ENCODE results near the gene PLXNB3. TPM values are rescaled to one million over a fixed set of nuclear protein-coding genes. Genes with fewer than 3 reads are reported as not detected.
"Not testable (repeated sequence)": the region's sequence is repeated elsewhere in the genome, so short reads cannot be mapped to it uniquely, and the experiment has no call there.

Gene PLXNB3
- polyA plus RNA-seq, 2 donors = 5.1 to 12.4 TPM

- peaks cover 0 to 5% of the 10 kb centered on the region in 2 donors for H3K27me3 ChIP-seq (ENCODE audit: control insufficient read depth in 1 of 2, insufficient read depth in 2 of 2, low read length in 2 of 2)
- H3K9me3 ChIP-seq (ENCODE audit: control insufficient read depth in 2 of 2, insufficient read depth in 1 of 2, low read depth in 1 of 2, low read length in 1 of 2) = no peaks in the 10 kb centered on the region
- no peak overlapping the region for H3K4me3 ChIP-seq (ENCODE audit: low read depth in 1 of 2, low read length in 2 of 2)
- no peaks in the 10 kb centered on the region for H3K36me3 ChIP-seq (ENCODE audit: control insufficient read depth in 2 of 2, insufficient read depth in 2 of 2, low read length in 1 of 2)
- WGBS, 2 donors = 62 to 79% methylated on average over 27 to 28 of the region's 28 CpGs
- peaks cover 0 to 9% of the 10 kb centered on the region in 2 donors for H3K4me1 ChIP-seq (ENCODE audit: control insufficient read depth in 2 of 2, insufficient read depth in 2 of 2, low read length in 1 of 2)
- H3K27ac ChIP-seq (ENCODE audit: low read depth in 2 of 2, low read length in 1 of 2) = no peak overlapping the region
Measured at GRCh38 chrX:153806999-153807575, 43.0 kb downstream of the PLXNB3 start.

GRCh38 chrX:153807976-153808375 is 43.9 kb downstream of the PLXNB3 start:
- peaks cover 0 to 3% of the 10 kb centered on the region in 2 donors for H3K9me3 ChIP-seq (ENCODE audit: control insufficient read depth in 2 of 2, insufficient read depth in 1 of 2, low read depth in 1 of 2, low read length in 1 of 2)
- H3K36me3 ChIP-seq (ENCODE audit: control insufficient read depth in 2 of 2, insufficient read depth in 2 of 2, low read length in 1 of 2) = no peaks in the 10 kb centered on the region
- H3K4me3 ChIP-seq (ENCODE audit: low read depth in 1 of 2, low read length in 2 of 2) = no peak overlapping the region
- H3K4me1 ChIP-seq (ENCODE audit: control insufficient read depth in 2 of 2, insufficient read depth in 2 of 2, low read length in 1 of 2) = peaks cover 0 to 9% of the 10 kb centered on the region in 2 donors
- 93 to 94% methylated on average over 17 to 19 of the region's 19 CpGs for WGBS, 2 donors
- peaks cover 0 to 5% of the 10 kb centered on the region in 2 donors for H3K27me3 ChIP-seq (ENCODE audit: control insufficient read depth in 1 of 2, insufficient read depth in 2 of 2, low read length in 2 of 2)
- no peak overlapping the region for H3K27ac ChIP-seq (ENCODE audit: low read depth in 2 of 2, low read length in 1 of 2)

- peaks cover 0 to 3% of the 10 kb centered on the region in 2 donors for H3K9me3 ChIP-seq (ENCODE audit: control insufficient read depth in 2 of 2, insufficient read depth in 1 of 2, low read depth in 1 of 2, low read length in 1 of 2)
- WGBS, 2 donors = 53 to 58% methylated on average over 14 of the region's 14 CpGs
- H3K36me3 ChIP-seq (ENCODE audit: control insufficient read depth in 2 of 2, insufficient read depth in 2 of 2, low read length in 1 of 2) = no peaks in the 10 kb centered on the region
- H3K27me3 ChIP-seq (ENCODE audit: control insufficient read depth in 1 of 2, insufficient read depth in 2 of 2, low read length in 2 of 2) = peaks cover 0 to 5% of the 10 kb centered on the region in 2 donors
- H3K4me1 ChIP-seq (ENCODE audit: control insufficient read depth in 2 of 2, insufficient read depth in 2 of 2, low read length in 1 of 2) = peaks cover 0 to 2% of the 10 kb centered on the region in 2 donors
- no peak overlapping the region for H3K4me3 ChIP-seq (ENCODE audit: low read depth in 1 of 2, low read length in 2 of 2)
- H3K27ac ChIP-seq (ENCODE audit: low read depth in 2 of 2, low read length in 1 of 2) = no peak overlapping the region
Measured at GRCh38 chrX:153812220-153812619, 48.2 kb downstream of the PLXNB3 start.

GRCh38 chrX:153813161-153813560 is 49.1 kb downstream of the PLXNB3 start:
- Histone ChIP-seq H3K27me3 (ENCODE audit: control insufficient read depth in 1 of 2, insufficient read depth in 2 of 2, low read length in 2 of 2) (peaks cover 0 to 5% of the 10 kb centered on the region in 2 donors), H3K9me3 (ENCODE audit: control insufficient read depth in 2 of 2, insufficient read depth in 1 of 2, low read depth in 1 of 2, low read length in 1 of 2) (peaks cover 0 to 5% of the 10 kb centered on the region in 2 donors), H3K27ac (ENCODE audit: low read depth in 2 of 2, low read length in 1 of 2) (no peak overlapping the region), H3K36me3 (ENCODE audit: control insufficient read depth in 2 of 2, insufficient read depth in 2 of 2, low read length in 1 of 2) (no peaks in the 10 kb centered on the region), H3K4me3 (ENCODE audit: low read depth in 1 of 2, low read length in 2 of 2) (no peak overlapping the region), H3K4me1 (ENCODE audit: control insufficient read depth in 2 of 2, insufficient read depth in 2 of 2, low read length in 1 of 2) (no peaks in the 10 kb centered on the region)
- 86 to 96% methylated on average over 5 of the region's 5 CpGs for WGBS, 2 donors

- Histone ChIP-seq H3K36me3 (ENCODE audit: control insufficient read depth in 2 of 2, insufficient read depth in 2 of 2, low read length in 1 of 2) (no peaks in the 10 kb centered on the region), H3K4me3 (ENCODE audit: low read depth in 1 of 2, low read length in 2 of 2) (no peak overlapping the region), H3K27ac (ENCODE audit: low read depth in 2 of 2, low read length in 1 of 2) (no peak overlapping the region), H3K27me3 (ENCODE audit: control insufficient read depth in 1 of 2, insufficient read depth in 2 of 2, low read length in 2 of 2) (peaks cover 0 to 5% of the 10 kb centered on the region in 2 donors), H3K4me1 (ENCODE audit: control insufficient read depth in 2 of 2, insufficient read depth in 2 of 2, low read length in 1 of 2) (peaks cover 2 to 3% of the 10 kb centered on the region in 2 donors), H3K9me3 (ENCODE audit: control insufficient read depth in 2 of 2, insufficient read depth in 1 of 2, low read depth in 1 of 2, low read length in 1 of 2) (peaks cover 0 to 5% of the 10 kb centered on the region in 2 donors)
- 75 to 76% methylated on average over 19 of the region's 19 CpGs for WGBS, 2 donors
Measured at GRCh38 chrX:153814591-153815315, 50.7 kb downstream of the PLXNB3 start.

- Histone ChIP-seq H3K4me3 (ENCODE audit: low read depth in 1 of 2, low read length in 2 of 2) (no peak overlapping the region), H3K4me1 (ENCODE audit: control insufficient read depth in 2 of 2, insufficient read depth in 2 of 2, low read length in 1 of 2) (peaks cover 2 to 3% of the 10 kb centered on the region in 2 donors), H3K36me3 (ENCODE audit: control insufficient read depth in 2 of 2, insufficient read depth in 2 of 2, low read length in 1 of 2) (no peaks in the 10 kb centered on the region), H3K9me3 (ENCODE audit: control insufficient read depth in 2 of 2, insufficient read depth in 1 of 2, low read depth in 1 of 2, low read length in 1 of 2) (peaks cover 0 to 5% of the 10 kb centered on the region in 2 donors), H3K27me3 (ENCODE audit: control insufficient read depth in 1 of 2, insufficient read depth in 2 of 2, low read length in 2 of 2) (peaks cover 0 to 4% of the 10 kb centered on the region in 2 donors), H3K27ac (ENCODE audit: low read depth in 2 of 2, low read length in 1 of 2) (no peak overlapping the region)
- 76 to 81% methylated on average over 25 of the region's 25 CpGs for WGBS, 2 donors
Measured at GRCh38 chrX:153816831-153817690, 53.0 kb downstream of the PLXNB3 start.

GRCh38 chrX:153818064-153818463 is 54.0 kb downstream of the PLXNB3 start:
- not testable (repeated sequence) for H3K27me3 ChIP-seq (ENCODE audit: control insufficient read depth in 1 of 2, insufficient read depth in 2 of 2, low read length in 2 of 2); H3K4me3 ChIP-seq (ENCODE audit: low read depth in 1 of 2, low read length in 2 of 2); H3K27ac ChIP-seq (ENCODE audit: low read depth in 2 of 2, low read length in 1 of 2); H3K36me3 ChIP-seq (ENCODE audit: control insufficient read depth in 2 of 2, insufficient read depth in 2 of 2, low read length in 1 of 2); H3K4me1 ChIP-seq (ENCODE audit: control insufficient read depth in 2 of 2, insufficient read depth in 2 of 2, low read length in 1 of 2); H3K9me3 ChIP-seq (ENCODE audit: control insufficient read depth in 2 of 2, insufficient read depth in 1 of 2, low read depth in 1 of 2, low read length in 1 of 2)
- 93% methylated on average over 9 of the region's 9 CpGs for WGBS, 2 donors

GRCh38 chrX:153818571-153819383 is 54.7 kb downstream of the PLXNB3 start:
- H3K36me3 ChIP-seq (ENCODE audit: control insufficient read depth in 2 of 2, insufficient read depth in 2 of 2, low read length in 1 of 2) = no peaks in the 10 kb centered on the region
- H3K27ac ChIP-seq (ENCODE audit: low read depth in 2 of 2, low read length in 1 of 2) = no peak overlapping the region
- H3K27me3 ChIP-seq (ENCODE audit: control insufficient read depth in 1 of 2, insufficient read depth in 2 of 2, low read length in 2 of 2) = peaks cover 0 to 3% of the 10 kb centered on the region in 2 donors
- 6 to 22% methylated on average over 56 to 67 of the region's 67 CpGs for WGBS, 2 donors
- H3K4me3 ChIP-seq (ENCODE audit: low read depth in 1 of 2, low read length in 2 of 2) = peak overlapping the region; percentile 28 to 29
- peaks cover 0 to 3% of the 10 kb centered on the region in 2 donors for H3K9me3 ChIP-seq (ENCODE audit: control insufficient read depth in 2 of 2, insufficient read depth in 1 of 2, low read depth in 1 of 2, low read length in 1 of 2)
- H3K4me1 ChIP-seq (ENCODE audit: control insufficient read depth in 2 of 2, insufficient read depth in 2 of 2, low read length in 1 of 2) = peaks cover 2 to 3% of the 10 kb centered on the region in 2 donors

All from esophagus (tissue), 2 donors.